Neuronal stem cell (in vitro differentiated cells): Measurements from ENCODE around the gene UHRF2.

ENCODE experiments used
- DNase-seq: peaks from one replicate; pipeline ENCODE4 v3.0.0-alpha.2; 2013; ENCODE audit warnings: low spot score
- H2AFZ ChIP-seq: one replicate; pipeline ENCODE4 v1.6.1; 2013; ENCODE audit warnings: mild to moderate bottlenecking, low read length, inconsistent platforms
- H2AK5ac ChIP-seq: 2 replicates; pipeline ENCODE4 v1.6.1; 2013; ENCODE audit warnings: low read depth, mild to moderate bottlenecking, inconsistent platforms, low read length, moderate library complexity, mixed read lengths
- H2BK120ac ChIP-seq: 2 replicates; pipeline ENCODE4 v1.6.1; 2013; ENCODE audit warnings: low read depth, mild to moderate bottlenecking, inconsistent platforms, low read length, moderate library complexity, mixed read lengths
- H2BK12ac ChIP-seq: one replicate; pipeline ENCODE4 v1.6.1; 2013; ENCODE audit warnings: low read length, inconsistent platforms
- H2BK15ac ChIP-seq: 2 replicates; pipeline ENCODE4 v1.6.1; 2013; ENCODE audit warnings: mild to moderate bottlenecking, low read length, inconsistent platforms, mixed read lengths
- H2BK5ac ChIP-seq: one replicate; pipeline ENCODE4 v1.6.1; 2013; ENCODE audit warnings: inconsistent platforms, mild to moderate bottlenecking, low read length, moderate library complexity
- H3K14ac ChIP-seq: one replicate; pipeline ENCODE4 v1.6.1; 2013; ENCODE audit warnings: low read length, inconsistent platforms
- H3K18ac ChIP-seq: 2 replicates; pipeline ENCODE4 v1.6.1; 2013; ENCODE audit warnings: low read length, inconsistent platforms
- H3K23ac ChIP-seq: 2 replicates; pipeline ENCODE4 v1.6.1; 2013; ENCODE audit warnings: low read depth, mild to moderate bottlenecking, mixed read lengths, low read length, inconsistent platforms; ENCODE audit not compliant: poor library complexity
- H3K27ac ChIP-seq: replicated peaks from 3 replicates; pipeline ENCODE4 v1.5.1; 2013; ENCODE audit warnings: low read length, inconsistent platforms
- H3K27me3 ChIP-seq, 3 experiments: 2 replicates each; pipeline ENCODE4 v1.6.1; 2013; ENCODE audit warnings: low read length in 3 of 3, mild to moderate bottlenecking in 2 of 3, inconsistent platforms in 1 of 3, low read depth in 1 of 3, mixed read lengths in 1 of 3, moderate library complexity in 1 of 3; ENCODE audit not compliant: control insufficient read depth in 3 of 3, insufficient read depth in 3 of 3
- H3K36me3 ChIP-seq, 2 donors: replicated peaks in 1 of 2; 2 replicates each; pipeline ENCODE4 v1.6.1; 2013; ENCODE audit warnings: low read length in 2 of 2; ENCODE audit not compliant: control insufficient read depth in 2 of 2, insufficient read depth in 2 of 2
- H3K4ac ChIP-seq: 2 replicates; pipeline ENCODE4 v1.6.1; 2013; ENCODE audit warnings: inconsistent platforms, mild to moderate bottlenecking, low read length, moderate library complexity
- H3K4me1 ChIP-seq, 2 donors: 1 replicate in 1 of 2; 2 replicates in 1 of 2; pipeline ENCODE4 v1.6.1; 2013; ENCODE audit warnings: low read length in 2 of 2, low read depth in 1 of 2; ENCODE audit not compliant: control insufficient read depth in 2 of 2, insufficient read depth in 1 of 2
- H3K4me2 ChIP-seq: one replicate; pipeline ENCODE4 v1.6.1; 2013; ENCODE audit warnings: mild to moderate bottlenecking, low read length, inconsistent platforms; ENCODE audit not compliant: insufficient read depth, poor library complexity, severe bottlenecking
- H3K4me3 ChIP-seq, 2 donors: 2 replicates each; pipeline ENCODE4 v1.5.1; 2013; ENCODE audit warnings: low read length in 2 of 2, mild to moderate bottlenecking in 2 of 2, inconsistent platforms in 1 of 2, moderate library complexity in 1 of 2
- H3K79me1 ChIP-seq: one replicate; pipeline ENCODE4 v1.6.1; 2013; ENCODE audit warnings: low read depth, mild to moderate bottlenecking, inconsistent platforms, low read length, moderate library complexity
- H3K9ac ChIP-seq: one replicate; pipeline ENCODE4 v1.6.1; 2013; ENCODE audit warnings: mild to moderate bottlenecking, low read depth, low read length, inconsistent platforms; ENCODE audit not compliant: poor library complexity
- H3K9me3 ChIP-seq, 2 donors: replicated peaks in 1 of 2; 2 replicates each; pipeline versions ENCODE3 to v1.6.1; 2013; ENCODE audit warnings: low read length in 2 of 2, mild to moderate bottlenecking in 2 of 2, inconsistent platforms in 1 of 2, low read depth in 1 of 2, mixed read lengths in 1 of 2, moderate library complexity in 1 of 2; ENCODE audit not compliant: control insufficient read depth in 2 of 2, insufficient read depth in 1 of 2
- H4K8ac ChIP-seq: one replicate; pipeline ENCODE4 v1.6.1; 2013; ENCODE audit warnings: low read depth, mild to moderate bottlenecking, inconsistent platforms, low read length, moderate library complexity
- H4K91ac ChIP-seq: one replicate; pipeline ENCODE4 v1.6.1; 2013; ENCODE audit warnings: low read length, low read depth, mild to moderate bottlenecking, inconsistent platforms; ENCODE audit not compliant: poor library complexity
- WGBS, 2 donors: extraction: QIAGEN DNeasy Blood & Tissue Kit; methylation state at CpG; one replicate each; pipeline ENCODE4 v1.1.7; 2013; ENCODE audit warnings: missing lambda C conversion rate in 2 of 2, mixed read lengths in 1 of 2; ENCODE audit not compliant: insufficient read length in 2 of 2, insufficient replicate concordance in 1 of 2; ENCODE audit errors: extremely low coverage in 2 of 2; 5-methylcytosine and 5-hydroxymethylcytosine counted together

Gene UHRF2

GRCh38 chr9:6399071-6399470, 13.9 kb upstream of the UHRF2 start:
- no peaks in the 10 kb centered on the region for H3K79me1 ChIP-seq
- no peak overlapping the region for H3K4me3 ChIP-seq
- H3K18ac ChIP-seq, result no peak overlapping the region
- no peak overlapping the region for H2BK5ac ChIP-seq
- no peak overlapping the region for H2AK5ac ChIP-seq
- DNase-seq, result no peak
- no peak overlapping the region for H4K8ac ChIP-seq
- H2BK15ac ChIP-seq, result no peak overlapping the region
- H3K4ac ChIP-seq, result no peak overlapping the region
- H3K4me1 ChIP-seq, result peaks cover 0 to 5% of the 10 kb centered on the region in 2 donors
- no peak overlapping the region for H4K91ac ChIP-seq
- H2BK120ac ChIP-seq, result no peak overlapping the region
- no peak overlapping the region for H3K27ac ChIP-seq
- no peak overlapping the region for H3K4me2 ChIP-seq
- no peaks in the 10 kb centered on the region for H3K36me3 ChIP-seq
- H2AFZ ChIP-seq, result peak overlapping the region; percentile 54
- no peak overlapping the region for H3K23ac ChIP-seq
- H3K27me3 ChIP-seq, result peaks cover 0 to 5% (median 0%) of the 10 kb centered on the region in 3 experiments
- no peak overlapping the region for H3K9ac ChIP-seq
- no peak overlapping the region for H2BK12ac ChIP-seq
- WGBS, 2 donors, result no CpG with 5 or more reads among the region's 2 CpGs
- no peaks in the 10 kb centered on the region for H3K9me3 ChIP-seq
- H3K14ac ChIP-seq, result no peak overlapping the region

DNA sequence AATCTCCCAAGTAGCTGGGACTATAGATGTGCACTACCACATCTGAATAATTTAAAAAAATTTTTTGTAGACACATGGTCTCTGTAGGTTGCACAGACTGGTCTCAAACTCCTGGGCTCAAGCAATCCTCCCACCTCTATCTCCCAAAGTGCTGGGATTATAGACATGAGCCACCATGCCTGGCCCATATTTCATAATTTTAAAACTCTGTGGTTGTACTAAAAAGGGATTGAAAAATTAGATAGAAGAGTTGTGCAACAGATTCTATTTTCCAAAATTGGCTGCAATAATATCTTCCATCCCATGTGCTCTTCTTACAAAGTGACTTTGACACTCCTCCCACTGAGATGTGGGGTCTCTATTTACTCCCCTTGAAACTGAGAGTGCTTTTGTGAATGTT, 7.6 kb upstream of the UHRF2 start:
- Histone ChIP-seq H3K14ac (no peak overlapping the region), H2BK5ac (no peak overlapping the region), H3K4me3 (no peak overlapping the region), H3K36me3 (no peaks in the 10 kb centered on the region), H4K91ac (no peak overlapping the region), H3K27me3 (peaks cover 0 to 12% (median 0%) of the 10 kb centered on the region in 3 experiments), H4K8ac (no peak overlapping the region), H3K27ac (no peak overlapping the region), H3K18ac (no peak overlapping the region), H3K4me1 (no peaks in the 10 kb centered on the region), H2BK120ac (no peak overlapping the region), H2AK5ac (no peak overlapping the region), H3K4ac (no peak overlapping the region), H3K4me2 (no peak overlapping the region), H3K9me3 (no peaks in the 10 kb centered on the region), H2AFZ (no peak overlapping the region), H2BK12ac (no peak overlapping the region), H3K9ac (no peak overlapping the region), H2BK15ac (no peak overlapping the region), H3K79me1 (no peaks in the 10 kb centered on the region), H3K23ac (no peak overlapping the region)
- DNase-seq, result no peak

- Histone ChIP-seq H3K4me2 (no peak overlapping the region), H3K27me3 (peaks cover 0 to 14% (median 0%) of the 10 kb centered on the region in 3 experiments), H2AFZ (no peak overlapping the region), H2BK15ac (no peak overlapping the region), H3K4me1 (peaks cover 0 to 4% of the 10 kb centered on the region in 2 donors), H4K8ac (no peak overlapping the region), H3K36me3 (no peaks in the 10 kb centered on the region), H3K18ac (no peak overlapping the region), H3K14ac (no peak overlapping the region), H2AK5ac (no peak overlapping the region), H2BK5ac (no peak overlapping the region), H3K27ac (no peak overlapping the region), H2BK12ac (no peak overlapping the region), H3K9me3 (peaks cover 0 to 3% of the 10 kb centered on the region in 2 donors), H3K23ac (no peak overlapping the region), H3K9ac (no peak overlapping the region), H3K4me3 (no peak overlapping the region), H3K79me1 (no peaks in the 10 kb centered on the region), H2BK120ac (no peak overlapping the region), H4K91ac (no peak overlapping the region), H3K4ac (no peak overlapping the region)
- no peak for DNase-seq
- WGBS, 2 donors, result no CpG with 5 or more reads among the region's 2 CpGs
These were observed 5.2 kb upstream of the UHRF2 start for GRCh38 chr9:6407778-6408177.

GRCh38 chr9:6408320-6408719, 4.7 kb upstream of the UHRF2 start:
- H3K23ac ChIP-seq, result no peak overlapping the region
- no peak overlapping the region for H2BK15ac ChIP-seq
- no peak overlapping the region for H3K4ac ChIP-seq
- H3K4me3 ChIP-seq, result no peak overlapping the region
- no peaks in the 10 kb centered on the region for H3K36me3 ChIP-seq
- no peak overlapping the region for H3K9ac ChIP-seq
- peaks cover 0 to 14% (median 0%) of the 10 kb centered on the region in 3 experiments for H3K27me3 ChIP-seq
- no CpG with 5 or more reads among the region's 8 CpGs for WGBS, 2 donors
- H3K4me1 ChIP-seq, result peaks cover 0 to 4% of the 10 kb centered on the region in 2 donors
- no peak overlapping the region for H2BK5ac ChIP-seq
- H3K18ac ChIP-seq, result no peak overlapping the region
- H2AFZ ChIP-seq, result no peak overlapping the region
- H2BK12ac ChIP-seq, result no peak overlapping the region
- H3K27ac ChIP-seq, result no peak overlapping the region
- H3K9me3 ChIP-seq, result peaks cover 0 to 3% of the 10 kb centered on the region in 2 donors
- no peak overlapping the region for H4K8ac ChIP-seq
- no peak overlapping the region for H3K14ac ChIP-seq
- H3K4me2 ChIP-seq, result no peak overlapping the region
- H4K91ac ChIP-seq, result no peak overlapping the region
- H2AK5ac ChIP-seq, result no peak overlapping the region
- no peak overlapping the region for H2BK120ac ChIP-seq
- DNase-seq, result no peak
- peaks cover under 1% of the 10 kb centered on the region for H3K79me1 ChIP-seq
